ENCODE results near the gene ING1.

ING1 gene

DNA sequence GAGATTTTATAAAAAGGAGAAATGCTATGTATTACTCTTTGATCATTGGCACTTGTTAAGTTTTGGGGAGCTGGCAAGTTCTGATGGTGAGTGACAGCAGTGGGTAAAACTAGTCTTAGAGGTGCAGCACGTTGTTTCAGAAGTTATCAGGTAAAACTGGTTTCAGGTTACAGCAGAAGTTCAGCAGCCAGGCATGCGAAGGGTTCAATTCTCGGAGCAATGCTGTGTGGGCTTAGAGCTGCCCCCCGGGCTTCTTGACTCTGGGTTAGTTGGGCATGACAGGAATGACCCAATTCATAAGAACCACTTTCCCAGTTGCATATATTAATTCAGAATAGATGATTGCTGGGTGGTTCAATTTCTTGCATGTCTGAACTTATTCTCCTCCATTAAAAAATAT is 34.8 kb downstream of the ING1 start:
- no peak overlapping the region for H3K27ac ChIP-seq
- TF ChIP-seq ZFX (IDR thresholded peaks at IDR 0.05), result no peak
- TF ChIP-seq, protein P1, sequence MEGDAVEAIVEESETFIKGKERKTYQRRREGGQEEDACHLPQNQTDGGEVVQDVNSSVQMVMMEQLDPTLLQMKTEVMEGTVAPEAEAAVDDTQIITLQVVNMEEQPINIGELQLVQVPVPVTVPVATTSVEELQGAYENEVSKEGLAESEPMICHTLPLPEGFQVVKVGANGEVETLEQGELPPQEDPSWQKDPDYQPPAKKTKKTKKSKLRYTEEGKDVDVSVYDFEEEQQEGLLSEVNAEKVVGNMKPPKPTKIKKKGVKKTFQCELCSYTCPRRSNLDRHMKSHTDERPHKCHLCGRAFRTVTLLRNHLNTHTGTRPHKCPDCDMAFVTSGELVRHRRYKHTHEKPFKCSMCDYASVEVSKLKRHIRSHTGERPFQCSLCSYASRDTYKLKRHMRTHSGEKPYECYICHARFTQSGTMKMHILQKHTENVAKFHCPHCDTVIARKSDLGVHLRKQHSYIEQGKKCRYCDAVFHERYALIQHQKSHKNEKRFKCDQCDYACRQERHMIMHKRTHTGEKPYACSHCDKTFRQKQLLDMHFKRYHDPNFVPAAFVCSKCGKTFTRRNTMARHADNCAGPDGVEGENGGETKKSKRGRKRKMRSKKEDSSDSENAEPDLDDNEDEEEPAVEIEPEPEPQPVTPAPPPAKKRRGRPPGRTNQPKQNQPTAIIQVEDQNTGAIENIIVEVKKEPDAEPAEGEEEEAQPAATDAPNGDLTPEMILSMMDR (conservative IDR thresholded peaks at IDR 0.05), result no peak

DNA sequence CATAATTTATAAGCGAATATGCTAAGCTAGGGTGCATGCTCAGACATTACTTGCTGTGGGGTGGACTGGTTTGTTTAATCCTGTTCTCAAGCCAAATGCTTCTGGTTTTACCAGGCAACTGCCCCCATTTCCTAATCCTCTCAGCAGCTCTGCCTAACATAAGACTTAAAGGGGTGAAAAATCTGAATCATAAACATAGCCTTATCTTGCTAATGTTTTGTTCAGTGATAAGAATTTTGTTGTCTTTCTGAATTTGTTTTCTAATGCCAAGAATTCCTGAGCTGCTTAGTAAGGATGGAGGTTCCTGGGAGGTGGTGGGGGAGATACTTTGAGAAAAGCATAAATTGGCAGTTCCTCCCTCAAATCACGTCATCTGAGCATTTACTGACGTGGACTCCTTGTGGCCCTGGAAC is 42.7 kb downstream of the ING1 start:
- TF ChIP-seq ZFX (IDR thresholded peaks at IDR 0.05), result no peak
- TF ChIP-seq, protein P1 (conservative IDR thresholded peaks at IDR 0.05), result no peak
- no peak overlapping the region for H3K27ac ChIP-seq

DNA sequence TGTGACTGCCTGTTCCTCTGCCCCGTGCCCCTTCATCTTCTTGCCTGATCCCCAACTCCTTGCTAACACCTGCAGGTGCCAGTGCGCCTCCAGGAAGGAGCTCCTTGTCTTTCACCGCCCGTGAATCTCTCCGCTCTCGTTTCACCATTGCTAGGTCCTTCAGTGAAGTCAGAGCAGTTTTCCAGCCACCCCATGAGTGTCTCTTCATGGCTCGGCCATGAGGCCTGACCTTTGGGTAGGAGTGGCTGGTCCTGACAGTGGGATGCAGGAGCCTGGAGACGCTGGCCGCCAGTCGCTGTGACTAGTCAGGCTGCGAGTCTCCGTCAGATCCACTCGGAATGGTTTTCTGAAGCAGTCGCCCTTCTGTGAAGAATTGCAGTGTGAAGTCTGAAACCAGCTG is 43.8 kb downstream of the ING1 start:
- no peak overlapping the region for H3K27ac ChIP-seq
- TF ChIP-seq, protein P1 (conservative IDR thresholded peaks at IDR 0.05), result no peak
- no peak for TF ChIP-seq ZFX (IDR thresholded peaks at IDR 0.05)

DNA sequence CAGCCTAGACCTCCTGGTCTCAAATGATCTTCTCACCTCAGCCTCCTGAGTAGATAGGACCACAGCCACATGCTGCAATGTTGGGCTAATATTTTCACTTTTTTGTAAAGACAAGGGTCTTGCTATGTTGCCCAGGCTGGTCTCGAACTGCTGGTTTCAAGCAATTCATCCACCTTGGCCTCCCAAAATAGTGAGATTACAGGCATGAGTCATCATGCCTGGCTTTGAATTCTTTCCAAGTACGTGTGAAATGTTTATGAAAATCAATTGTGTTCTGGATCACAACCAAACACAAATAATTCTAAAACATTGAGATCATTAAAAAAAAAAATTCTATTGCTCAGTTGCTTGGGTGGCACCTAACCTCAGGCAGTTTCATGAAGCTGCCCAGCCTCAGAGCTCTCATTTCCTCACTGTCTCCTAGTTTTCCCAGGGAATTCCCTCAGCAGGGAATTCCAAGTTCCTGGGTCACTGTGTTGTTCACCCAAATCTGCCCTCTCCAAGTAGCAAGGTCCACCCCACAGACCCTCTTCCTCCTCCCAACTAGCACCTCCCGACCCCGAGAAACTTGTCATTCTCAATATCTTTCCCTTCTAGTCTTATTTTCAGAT is 44.8 kb downstream of the ING1 start:
- H3K27ac ChIP-seq, result no peak overlapping the region
- TF ChIP-seq ZFX (IDR thresholded peaks at IDR 0.05), result no peak
- TF ChIP-seq, protein P1 (conservative IDR thresholded peaks at IDR 0.05), result no peak

DNA sequence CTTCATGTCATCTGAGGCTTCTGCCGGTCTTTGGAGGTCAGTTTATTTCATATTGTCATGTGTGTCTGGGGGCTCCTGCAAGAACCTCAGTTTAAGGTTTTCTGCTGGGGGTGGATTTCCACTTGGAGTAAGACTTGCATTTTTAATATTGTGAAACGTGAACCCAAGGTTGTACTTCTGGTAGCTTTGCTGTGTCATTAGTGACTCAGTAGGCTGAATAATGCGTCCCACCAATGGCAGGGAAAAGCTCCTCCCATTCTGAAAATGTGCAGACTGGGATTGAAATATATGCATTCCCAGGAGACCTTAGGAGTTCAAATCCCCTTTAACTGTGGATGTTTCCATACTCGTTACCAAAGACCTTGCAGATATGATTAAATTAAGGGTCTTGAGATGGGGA is 46.2 kb downstream of the ING1 start:
- H3K27ac ChIP-seq, result no peak overlapping the region
- TF ChIP-seq, protein P1 (conservative IDR thresholded peaks at IDR 0.05), result no peak
- no peak for TF ChIP-seq ZFX (IDR thresholded peaks at IDR 0.05)

DNA sequence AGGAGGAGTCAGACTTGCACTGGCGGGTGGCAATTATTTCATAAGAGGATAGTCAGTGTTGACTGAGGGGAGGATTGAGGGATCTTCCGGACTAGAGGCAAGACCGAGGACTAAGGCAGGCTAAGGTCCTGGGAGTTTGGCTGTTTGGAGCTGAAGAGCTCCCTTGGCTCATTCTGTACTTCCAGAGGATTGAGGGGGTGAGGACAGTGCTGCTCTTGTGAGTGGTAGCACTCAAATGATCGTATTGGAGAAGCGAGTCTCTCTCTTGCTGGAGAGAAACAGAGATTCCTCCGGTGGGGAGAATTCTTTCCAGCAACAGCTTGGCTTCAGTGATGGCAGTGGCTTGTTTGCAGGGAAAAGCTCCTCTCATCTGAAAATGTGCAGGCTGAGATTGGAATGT is 47.1 kb downstream of the ING1 start:
- no peak overlapping the region for H3K27ac ChIP-seq
- TF ChIP-seq, protein P1 (conservative IDR thresholded peaks at IDR 0.05), result no peak
- no peak for TF ChIP-seq ZFX (IDR thresholded peaks at IDR 0.05)

DNA sequence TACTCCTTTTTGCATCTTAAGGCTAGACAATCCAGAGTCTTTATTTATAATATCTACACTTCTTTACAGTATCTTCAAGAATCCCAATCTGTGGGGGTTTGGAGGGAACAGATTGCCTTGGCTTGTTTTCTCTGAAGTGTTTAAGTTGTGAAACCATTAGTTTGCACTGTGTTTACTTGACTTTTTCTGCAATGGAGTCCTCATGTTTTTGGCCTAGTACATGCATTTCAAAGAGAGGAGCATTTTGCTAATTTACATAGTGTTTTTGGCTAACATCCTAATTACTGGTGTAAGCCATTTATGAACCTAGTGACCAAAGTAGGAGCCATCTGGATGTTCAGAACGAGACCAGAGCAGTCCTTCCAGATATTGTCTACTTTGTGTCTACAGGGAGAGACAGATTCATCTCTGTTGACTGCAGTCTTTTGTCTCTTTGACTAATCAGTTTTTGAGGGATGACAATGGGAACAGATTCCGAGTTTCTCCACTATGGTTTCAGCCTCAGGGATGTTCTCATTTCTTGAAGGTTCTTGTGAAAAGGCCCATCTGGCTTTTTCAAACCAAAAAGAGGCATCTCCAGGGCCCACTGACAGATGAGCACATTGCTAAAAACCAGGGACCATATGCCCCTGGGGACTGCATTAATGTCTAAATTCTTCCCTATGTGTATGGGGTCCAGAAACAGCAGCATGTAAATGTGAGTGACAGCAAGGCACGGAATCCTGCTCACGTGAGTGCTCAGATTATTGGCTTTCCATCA is 53.4 kb downstream of the ING1 start:
- no peak for TF ChIP-seq ZFX (IDR thresholded peaks at IDR 0.05)
- TF ChIP-seq, protein P1 (conservative IDR thresholded peaks at IDR 0.05), result no peak
- no peak overlapping the region for H3K27ac ChIP-seq
